Thoracic aorta (tissue), 2 donors: ENCODE data around the gene CD55. TPM values are rescaled to one million over a fixed set of nuclear protein-coding genes. Genes with fewer than 3 reads are reported as not detected.

ENCODE experiments used
- ATAC-seq: fragments of 150-250 bp; one replicate; pipeline ENCODE4 v1.8.0; 2017; ENCODE audit warnings: low read depth; ENCODE audit not compliant: insufficient number of reproducible peaks, low FRiP score
- DNase-seq: peaks from one replicate; pipeline ENCODE4 v3.0.0-alpha.2; 2020; ENCODE audit warnings: low spot score
- H3K27ac ChIP-seq, 2 donors: fragments of 200-600 bp; sonication (generic); 1 replicate in 1 of 2; 2 replicates in 1 of 2; pipeline ENCODE4 v1.5.1; 2016; ENCODE audit warnings: mild to moderate bottlenecking in 2 of 2, moderate library complexity in 2 of 2
- H3K27me3 ChIP-seq: fragments of 200-600 bp; sonication (generic); replicated peaks from 2 replicates; pipeline ENCODE4 v1.6.0; 2016; ENCODE audit warnings: mild to moderate bottlenecking; ENCODE audit not compliant: insufficient read depth
- H3K36me3 ChIP-seq: fragments of 200-600 bp; sonication (generic); one replicate; pipeline ENCODE4 v1.5.1; 2016
- H3K4me1 ChIP-seq, 2 donors: fragments of 200-600 bp; sonication (generic); 1 replicate in 1 of 2; 2 replicates in 1 of 2; pipeline versions ENCODE4 v1.5.1 to v1.6.0; 2016; ENCODE audit warnings: low read depth in 2 of 2, mild to moderate bottlenecking in 1 of 2; ENCODE audit not compliant: control insufficient read depth in 1 of 2
- H3K4me3 ChIP-seq: fragments of 200-600 bp; sonication (generic); 2 replicates; pipeline ENCODE4 v1.5.1; 2016; ENCODE audit warnings: mild to moderate bottlenecking
- H3K9me3 ChIP-seq: fragments of 200-600 bp; sonication (generic); 2 replicates; pipeline ENCODE4 v1.5.1; 2016
- total RNA-seq, 2 donors: library from RNA; depleted of rRNA; stranded (reverse); fragments of >200 nt; gene quantifications; one replicate each; pipeline versions ENCODE4 v1.1.0 to v1.2.3, GENCODE V29; 2016
- TF ChIP-seq, protein P1 (sequence below): fragments of 200-600 bp; sonication (generic); IDR thresholded peaks from one replicate; pipeline ENCODE4 v1.5.1; 2019; ENCODE audit warnings: antibody characterized with exemption

The CD55 gene
- total RNA-seq, 2 donors from 2014 or later = 72.6 to 109 TPM

- Histone ChIP-seq H3K4me1 (peaks cover 0 to 12% of the 10 kb centered on the region in 2 donors), H3K36me3 (no peaks in the 10 kb centered on the region), H3K27ac (no peak overlapping the region), H3K9me3 (no peaks in the 10 kb centered on the region), H3K4me3 (peak overlapping the region; percentile 37), H3K27me3 (no peaks in the 10 kb centered on the region)
- ATAC-seq = no peak
- TF ChIP-seq, protein P1, sequence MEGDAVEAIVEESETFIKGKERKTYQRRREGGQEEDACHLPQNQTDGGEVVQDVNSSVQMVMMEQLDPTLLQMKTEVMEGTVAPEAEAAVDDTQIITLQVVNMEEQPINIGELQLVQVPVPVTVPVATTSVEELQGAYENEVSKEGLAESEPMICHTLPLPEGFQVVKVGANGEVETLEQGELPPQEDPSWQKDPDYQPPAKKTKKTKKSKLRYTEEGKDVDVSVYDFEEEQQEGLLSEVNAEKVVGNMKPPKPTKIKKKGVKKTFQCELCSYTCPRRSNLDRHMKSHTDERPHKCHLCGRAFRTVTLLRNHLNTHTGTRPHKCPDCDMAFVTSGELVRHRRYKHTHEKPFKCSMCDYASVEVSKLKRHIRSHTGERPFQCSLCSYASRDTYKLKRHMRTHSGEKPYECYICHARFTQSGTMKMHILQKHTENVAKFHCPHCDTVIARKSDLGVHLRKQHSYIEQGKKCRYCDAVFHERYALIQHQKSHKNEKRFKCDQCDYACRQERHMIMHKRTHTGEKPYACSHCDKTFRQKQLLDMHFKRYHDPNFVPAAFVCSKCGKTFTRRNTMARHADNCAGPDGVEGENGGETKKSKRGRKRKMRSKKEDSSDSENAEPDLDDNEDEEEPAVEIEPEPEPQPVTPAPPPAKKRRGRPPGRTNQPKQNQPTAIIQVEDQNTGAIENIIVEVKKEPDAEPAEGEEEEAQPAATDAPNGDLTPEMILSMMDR = no peak
- no peak for DNase-seq
Measured at GRCh38 chr1:207298636-207299398, 22.7 kb upstream of the CD55 start.

GRCh38 chr1:207300970-207301369, 20.5 kb upstream of the CD55 start:
- no peak for ATAC-seq

GRCh38 chr1:207302618-207303393, 18.7 kb upstream of the CD55 start:
- TF ChIP-seq, protein P1 = no peak
- no peak for DNase-seq
- H3K4me1 ChIP-seq = peaks cover 0 to 9% of the 10 kb centered on the region in 2 donors

More at GRCh38 chr1:207300970-207301369, 20.5 kb upstream of the CD55 start:
- DNase-seq = no peak
- Histone ChIP-seq H3K27me3 (no peaks in the 10 kb centered on the region), H3K4me3 (no peak overlapping the region), H3K36me3 (no peaks in the 10 kb centered on the region), H3K27ac (no peak overlapping the region), H3K4me1 (peaks cover 0 to 12% of the 10 kb centered on the region in 2 donors), H3K9me3 (no peaks in the 10 kb centered on the region)
- TF ChIP-seq, protein P1 = no peak

DNA sequence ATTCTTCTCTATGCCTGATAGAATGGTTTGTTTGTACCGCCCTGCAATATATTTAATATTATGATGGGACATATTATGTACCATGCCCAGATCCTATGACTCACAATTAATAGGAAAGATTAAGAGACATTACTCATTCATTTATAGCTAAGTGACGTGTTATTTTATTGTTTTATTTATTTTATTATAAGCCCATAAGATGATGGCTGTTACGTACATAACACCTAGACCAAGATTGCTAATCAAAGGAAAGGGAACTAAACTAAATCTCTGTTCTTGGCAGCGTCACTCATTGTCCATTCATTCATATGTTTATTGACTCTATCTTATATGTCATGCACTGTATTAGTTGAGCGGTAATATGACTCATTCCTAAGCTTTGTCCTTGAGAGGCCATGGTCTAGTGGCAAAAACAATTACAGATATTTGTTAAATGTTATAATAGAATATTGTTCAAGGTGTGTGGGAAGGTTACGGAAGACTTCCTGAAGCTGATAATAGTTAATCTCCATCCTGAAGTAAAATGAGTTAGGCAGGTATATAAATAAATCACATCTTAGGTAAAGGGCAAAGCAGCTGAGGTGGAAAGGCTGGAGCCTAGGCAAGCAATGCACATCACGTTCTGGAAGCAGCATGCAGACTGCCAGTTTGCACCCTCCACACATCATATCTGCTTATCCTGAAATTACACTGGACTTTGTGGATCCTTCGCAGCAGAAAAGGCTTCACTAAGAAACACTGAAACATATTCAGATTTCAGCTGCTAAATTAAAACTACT, 16.6 kb upstream of the CD55 start:
- no peaks in the 10 kb centered on the region for H3K4me1 ChIP-seq
- no peaks in the 10 kb centered on the region for H3K36me3 ChIP-seq
- ATAC-seq = no peak
- DNase-seq = no peak
- no peak overlapping the region for H3K4me3 ChIP-seq
- no peak overlapping the region for H3K27ac ChIP-seq
- TF ChIP-seq, protein P1 = no peak
- no peaks in the 10 kb centered on the region for H3K27me3 ChIP-seq
- no peaks in the 10 kb centered on the region for H3K9me3 ChIP-seq

More at GRCh38 chr1:207302618-207303393, 18.7 kb upstream of the CD55 start:
- no peak for ATAC-seq
- Histone ChIP-seq H3K36me3 (no peaks in the 10 kb centered on the region), H3K27me3 (no peaks in the 10 kb centered on the region), H3K9me3 (no peaks in the 10 kb centered on the region), H3K4me3 (no peak overlapping the region), H3K27ac (no peak overlapping the region)

- Histone ChIP-seq H3K4me1 (no peaks in the 10 kb centered on the region), H3K27me3 (no peaks in the 10 kb centered on the region), H3K27ac (no peak overlapping the region), H3K36me3 (no peaks in the 10 kb centered on the region), H3K9me3 (no peaks in the 10 kb centered on the region), H3K4me3 (no peak overlapping the region)
- no peak for DNase-seq
- ATAC-seq = no peak
- TF ChIP-seq, protein P1 = no peak
Measured at GRCh38 chr1:207305489-207305873, 16.0 kb upstream of the CD55 start.
